HEK293T (cell line): ENCODE measurements around the gene NR6A1.
A peak's percentile ranks its signal among the peaks of the same experiment; 100 is the strongest.

Source experiments
- CTCF ChIA-PET: fragments of 350-600 bp; formaldehyde crosslinking; extraction: SDS; loops from one replicate; lab custom pipeline; 2021; ENCODE audit warnings: antibody characterized with exemption, inconsistent platforms; lab: Yijun Ruan, JAX
- POLR2A ChIA-PET: fragments of 350-600 bp; formaldehyde crosslinking; extraction: SDS; loops from one replicate; lab custom pipeline; 2020; ENCODE audit warnings: antibody characterized with exemption, inconsistent platforms; lab: Yijun Ruan, JAX
- DNase-seq: peaks from one replicate; pipeline ENCODE4 v3.0.0; 2012; ENCODE audit warnings: mixed read lengths; ENCODE audit errors: extremely low spot score
- ARNT ChIP-seq: fragments of 450-650 bp; IDR thresholded peaks from 2 replicates; pipeline ENCODE4 v1.6.1; 2017; ENCODE audit warnings: mild to moderate bottlenecking
- BHLHE40 ChIP-seq: fragments of 450-650 bp; IDR thresholded peaks from 2 replicates; pipeline ENCODE4 v1.6.1; 2016; ENCODE audit warnings: mild to moderate bottlenecking, moderate library complexity, borderline replicate concordance
- CTBP1 ChIP-seq: fragments of 450-650 bp; IDR thresholded peaks from 2 replicates; pipeline ENCODE4 v1.6.1; 2016; ENCODE audit warnings: borderline replicate concordance
- ELF4 ChIP-seq: fragments of 450-650 bp; IDR thresholded peaks from 2 replicates; pipeline ENCODE4 v1.6.1; 2017; ENCODE audit warnings: antibody characterized with exemption
- FOXA1 ChIP-seq: fragments of 450-650 bp; IDR thresholded peaks from 2 replicates; pipeline ENCODE4 v1.6.1; 2016; ENCODE audit warnings: mild to moderate bottlenecking
- FOXK2 ChIP-seq: fragments of 450-650 bp; IDR thresholded peaks from 2 replicates; pipeline ENCODE4 v1.6.1; 2016; ENCODE audit warnings: mild to moderate bottlenecking
- FOXM1 ChIP-seq: fragments of 450-650 bp; IDR thresholded peaks from 2 replicates; pipeline ENCODE4 v1.6.1; 2017; ENCODE audit warnings: mild to moderate bottlenecking, borderline replicate concordance
- HDGF ChIP-seq: fragments of 450-650 bp; IDR thresholded peaks from 2 replicates; pipeline ENCODE4 v1.6.1; 2017; ENCODE audit warnings: antibody characterized with exemption, borderline replicate concordance
- L3MBTL2 ChIP-seq: fragments of 450-650 bp; conservative IDR thresholded peaks from 2 replicates; pipeline ENCODE4 v1.6.1; 2016; ENCODE audit warnings: mild to moderate bottlenecking
- LEF1 ChIP-seq: fragments of 450-650 bp; IDR thresholded peaks from 2 replicates; pipeline ENCODE4 v1.6.1; 2017; ENCODE audit warnings: mild to moderate bottlenecking, borderline replicate concordance
- NFRKB ChIP-seq: fragments of 450-650 bp; IDR thresholded peaks from 2 replicates; pipeline ENCODE4 v1.6.1; 2016; ENCODE audit warnings: mild to moderate bottlenecking, moderate library complexity
- PKNOX1 ChIP-seq: fragments of 450-650 bp; IDR thresholded peaks from 2 replicates; pipeline ENCODE4 v1.6.1; 2016
- SP1 ChIP-seq: fragments of 450-650 bp; IDR thresholded peaks from 2 replicates; pipeline ENCODE4 v1.6.1; 2017
- SUZ12 ChIP-seq: fragments of 450-650 bp; IDR thresholded peaks from 2 replicates; pipeline ENCODE4 v1.6.1; 2016; ENCODE audit warnings: mild to moderate bottlenecking
- TARDBP ChIP-seq: fragments of 450-650 bp; IDR thresholded peaks from 2 replicates; pipeline ENCODE4 v1.6.1; 2016
- ZNF384 ChIP-seq: fragments of 450-650 bp; IDR thresholded peaks from 2 replicates; pipeline ENCODE4 v1.6.1; 2016

The NR6A1 gene

GRCh38 chr9:124766815-124767554 is 4.1 kb downstream of the NR6A1 start:
- no peak for DNase-seq
- ChIA-PET POLR2A (interaction anchor here (1.2 to 1.7 kb wide), 2 partner anchors 95 to 106 kb away, joined by 3 to 8 read pairs; partner anchors contain the start of genes ARPC5L and RPL35), CTCF (interaction anchor here (0.7 to 1.4 kb wide), 6 partner anchors 15 to 215 kb away, joined by 3 to 5 read pairs (median 3); no protein-coding TSS in a partner anchor)
- TF ChIP-seq SUZ12: no peak
- no peak for TF ChIP-seq HDGF
- TF ChIP-seq FOXA1: no peak
- no peak for TF ChIP-seq LEF1
- no peak for TF ChIP-seq CTBP1
- TF ChIP-seq ZNF384: no peak
- TF ChIP-seq ELF4: no peak
- TF ChIP-seq FOXM1: no peak
- TF ChIP-seq ARNT: no peak

- ChIA-PET POLR2A (interaction anchor here (1.2 to 1.7 kb wide), 2 partner anchors 95 to 105 kb away, joined by 3 to 8 read pairs; partner anchors contain the start of genes ARPC5L and RPL35), CTCF (interaction anchor here (0.7 to 1.4 kb wide), 5 partner anchors 14 to 214 kb away, joined by 3 to 5 read pairs (median 3); no protein-coding TSS in a partner anchor)
- TF ChIP-seq SUZ12: no peak
- TF ChIP-seq ZNF384: no peak
- TF ChIP-seq HDGF: no peak
- DNase-seq: no peak
Measured at GRCh38 chr9:124766326-124766725, 4.8 kb downstream of the NR6A1 start.

GRCh38 chr9:124765439-124765835 is 5.7 kb downstream of the NR6A1 start:
- TF ChIP-seq NFRKB: no peak
- no peak for TF ChIP-seq LEF1
- TF ChIP-seq TARDBP: no peak
- no peak for TF ChIP-seq ARNT
- TF ChIP-seq ELF4: no peak
- TF ChIP-seq ZNF384: no peak
- TF ChIP-seq FOXA1: no peak
- no peak for TF ChIP-seq BHLHE40
- TF ChIP-seq L3MBTL2: no peak
- no peak for TF ChIP-seq CTBP1
- no peak for TF ChIP-seq SUZ12
- TF ChIP-seq FOXM1: no peak
- no peak for TF ChIP-seq FOXK2
- TF ChIP-seq SP1: no peak
- POLR2A ChIA-PET: interaction anchor here (1.7 kb wide), 1 partner anchor 96 kb away, joined by 8 read pairs; the partner anchor contains the start of genes ARPC5L and RPL35
- DNase-seq: no peak
- CTCF ChIA-PET: interaction anchor here (0.6 to 3.7 kb wide), 5 partner anchors 10 to 111 kb away, joined by 3 to 22 read pairs (median 4); partner anchors contain the start of gene WDR38

GRCh38 chr9:124764774-124765438 is 6.2 kb downstream of the NR6A1 start:
- no peak for DNase-seq
- TF ChIP-seq FOXK2 (no peak), CTBP1 (no peak), FOXM1 (no peak), HDGF (no peak), TARDBP (no peak), ARNT (no peak), SP1 (no peak), LEF1 (no peak), NFRKB (no peak), SUZ12 (no peak), L3MBTL2 (no peak)
- POLR2A ChIA-PET: interaction anchor here (0.6 to 1.2 kb wide), 3 partner anchors 30 to 92 kb away, joined by 3 read pairs; no protein-coding TSS in a partner anchor
- CTCF ChIA-PET: interaction anchor here (0.5 to 3.7 kb wide), 9 partner anchors 11 to 148 kb away, joined by 3 to 22 read pairs (median 4); partner anchors contain the start of gene WDR38

GRCh38 chr9:124762633-124763032 is 8.5 kb downstream of the NR6A1 start:
- peak; percentile 57 for TF ChIP-seq PKNOX1
- no peak for TF ChIP-seq ARNT
- no peak for TF ChIP-seq SP1
- DNase-seq: no peak
- POLR2A ChIA-PET: interaction anchor here (1.0 kb wide), 1 partner anchor 8 kb away, joined by 3 read pairs; the partner anchor contains the start of gene NR6A1
- CTCF ChIA-PET: interaction anchor here (0.6 to 3.7 kb wide), 2 partner anchors 90 to 226 kb away, joined by 3 to 22 read pairs; partner anchors contain the start of gene WDR38

GRCh38 chr9:124761710-124762109 is 9.4 kb downstream of the NR6A1 start:
- no peak for TF ChIP-seq TARDBP
- TF ChIP-seq ELF4: no peak
- no peak for TF ChIP-seq FOXA1
- TF ChIP-seq FOXM1: no peak
- no peak for TF ChIP-seq FOXK2
- no peak for TF ChIP-seq ARNT
- TF ChIP-seq L3MBTL2: no peak
- no peak for TF ChIP-seq ZNF384
- TF ChIP-seq LEF1: no peak
- no peak for TF ChIP-seq HDGF
- TF ChIP-seq NFRKB: no peak
- TF ChIP-seq BHLHE40: no peak
- TF ChIP-seq SUZ12: no peak
- no peak for TF ChIP-seq CTBP1
- TF ChIP-seq PKNOX1: no peak
- TF ChIP-seq SP1: no peak
- no peak for DNase-seq
- CTCF ChIA-PET: interaction anchor here (0.6 to 0.9 kb wide), 2 partner anchors 8 to 108 kb away, joined by 3 to 5 read pairs; no protein-coding TSS in a partner anchor
- POLR2A ChIA-PET: interaction anchor here (1.0 kb wide), 1 partner anchor 19 kb away, joined by 3 read pairs; no protein-coding TSS in a partner anchor
